ENCODE measurements around the gene SLC43A2. TPM values are rescaled to one million over a fixed set of nuclear protein-coding genes. Genes with fewer than 3 reads are reported as not detected.

SLC43A2 gene
- total and polyA plus RNA-seq, 2 of the 13 experiments (the other 11 are each of a cell fraction or from before 2014, with no cell fraction given): 7.3 to 20.0 TPM

GRCh38 chr17:1628856-1629503 is 346 bp upstream of the SLC43A2 start (continued):
- no peak for TF ChIP-seq IKZF5 (CRISPR knock-in tag; IDR thresholded peaks at IDR 0.05)
- TF ChIP-seq ZNF20 (CRISPR knock-in tag; IDR thresholded peaks at IDR 0.05): no peak
- no peak for TF ChIP-seq ZNF280B (CRISPR knock-in tag; IDR thresholded peaks at IDR 0.05; ENCODE audit: borderline replicate concordance)
- 0 out of 2 replicates have a peak, but pooled peaks have one; percentile 16 for TF ChIP-seq MED1 (CRISPR knock-in tag; IDR thresholded peaks at IDR 0.05)
- TF ChIP-seq ZMYM2 (CRISPR knock-in tag; IDR thresholded peaks at IDR 0.05): no peak
- no peak for TF ChIP-seq ZMYM3 (CRISPR knock-in tag; IDR thresholded peaks at IDR 0.05)
- no peak for TF ChIP-seq FLYWCH1 (CRISPR knock-in tag; IDR thresholded peaks at IDR 0.05)
- no peak for TF ChIP-seq DNMT1 (CRISPR knock-in tag; IDR thresholded peaks at IDR 0.05)
- peak; percentile 27; the same call in 1 of the 2 replicates for TF ChIP-seq RXRB (CRISPR knock-in tag; IDR thresholded peaks at IDR 0.05; ENCODE audit: borderline replicate concordance)
- TF ChIP-seq FOXP4 (CRISPR knock-in tag; IDR thresholded peaks at IDR 0.05): no peak
- 0 out of 2 replicates have a peak, but pooled peaks have one; percentile 0 for TF ChIP-seq SP140L (CRISPR knock-in tag; IDR thresholded peaks at IDR 0.05; ENCODE audit: borderline replicate concordance)
- TF ChIP-seq ZNF772 (CRISPR knock-in tag; IDR thresholded peaks at IDR 0.05): 0 out of 2 replicates have a peak, but pooled peaks have one; percentile 4
- TF ChIP-seq ZNF276 (CRISPR knock-in tag; IDR thresholded peaks at IDR 0.05; ENCODE audit: low read depth): no peak
- TF ChIP-seq ZNF326 (CRISPR knock-in tag; IDR thresholded peaks at IDR 0.05; ENCODE audit: borderline replicate concordance): no peak
- no peak for TF ChIP-seq CEBPG (CRISPR knock-in tag; IDR thresholded peaks at IDR 0.05)
- TF ChIP-seq GTF3A (CRISPR knock-in tag; conservative IDR thresholded peaks at IDR 0.05): no peak
- no peak for TF ChIP-seq CHD2 (IDR thresholded peaks at IDR 0.05; ENCODE audit: low read depth, low read length)
- no peak for TF ChIP-seq ZBTB33 (CRISPR knock-in tag; IDR thresholded peaks at IDR 0.05)
- no peak for TF ChIP-seq ZIK1 (CRISPR knock-in tag; IDR thresholded peaks at IDR 0.05; ENCODE audit: borderline replicate concordance, low read depth)
- TF ChIP-seq SUZ12 (IDR thresholded peaks at IDR 0.05; ENCODE audit: low read depth, low read length): no peak
- TF ChIP-seq NFYC (CRISPR knock-in tag; IDR thresholded peaks at IDR 0.05): peak; percentile 79

Data from HepG2 (cell line).